Keratinocyte (primary cell): ENCODE results near the gene REXO1. TPM values are rescaled to one million over a fixed set of nuclear protein-coding genes. Genes with fewer than 3 reads are reported as not detected.

ENCODE experiments used
- DNase-seq: peaks from one replicate; pipeline ENCODE4 v3.0.0-alpha.2; 2011; ENCODE audit warnings: low read depth, missing footprints, low spot score
- FAIRE-seq: peaks from 2 replicates; lab custom pipeline; 2011; peaks lifted over from hg19 to GRCh38; lab: Jason Lieb, UNC
- H2AFZ ChIP-seq: 2 replicates; pipeline ENCODE4 v1.6.0; 2012; ENCODE audit warnings: low read length, control low read depth, inconsistent platforms; ENCODE audit not compliant: control insufficient read depth
- H3K27ac ChIP-seq: 2 replicates; pipeline ENCODE4 v1.5.1; 2011; ENCODE audit warnings: low read length; ENCODE audit not compliant: control insufficient read depth, insufficient read depth
- H3K27me3 ChIP-seq: 3 replicates; pipeline ENCODE4 v1.6.0; 2011; ENCODE audit warnings: low read length; ENCODE audit not compliant: control insufficient read depth, insufficient read depth; ENCODE audit errors: extremely low read depth
- H3K36me3 ChIP-seq, 2 experiments: 2 replicates in 1 of 2; 3 replicates in 1 of 2; pipeline ENCODE4 v1.5.1; 2011; ENCODE audit warnings: low read length in 2 of 2, mild to moderate bottlenecking in 1 of 2; ENCODE audit not compliant: control insufficient read depth in 2 of 2, insufficient read depth in 2 of 2; ENCODE audit errors: extremely low read depth in 1 of 2
- H3K4me1 ChIP-seq: 3 replicates; pipeline ENCODE4 v1.5.1; 2011; ENCODE audit warnings: low read length; ENCODE audit not compliant: control insufficient read depth, insufficient read depth; ENCODE audit errors: extremely low read depth
- H3K4me2 ChIP-seq: 3 replicates; pipeline ENCODE4 v1.6.0; 2011; ENCODE audit warnings: low read depth, low read length; ENCODE audit not compliant: control insufficient read depth, insufficient read depth; ENCODE audit errors: extremely low read depth
- H3K4me3 ChIP-seq, 3 experiments: fragments of 200-600 bp in 1 of 3; sonication (generic) in 1 of 3; 2 replicates in 2 of 3; 3 replicates in 1 of 3; pipeline ENCODE4 v1.5.1; 2011 to 2016; ENCODE audit warnings: low read length in 3 of 3, mild to moderate bottlenecking in 3 of 3, control low read depth in 2 of 3, inconsistent platforms in 1 of 3, low read depth in 1 of 3, mixed read lengths in 1 of 3, mixed run types in 1 of 3, moderate library complexity in 1 of 3; ENCODE audit not compliant: control insufficient read depth in 2 of 3, insufficient read depth in 2 of 3; ENCODE audit errors: extremely low read depth in 1 of 3
- H3K79me2 ChIP-seq: 2 replicates; pipeline ENCODE4 v1.6.0; 2012; ENCODE audit warnings: low read length; ENCODE audit not compliant: control insufficient read depth, insufficient read depth
- H3K9ac ChIP-seq: 3 replicates; pipeline ENCODE4 v1.6.0; 2011; ENCODE audit warnings: low read length; ENCODE audit not compliant: control insufficient read depth, insufficient read depth; ENCODE audit errors: extremely low read depth
- H3K9me1 ChIP-seq: 3 replicates; pipeline ENCODE4 v1.6.0; 2011; ENCODE audit warnings: low read length; ENCODE audit not compliant: control insufficient read depth, insufficient read depth; ENCODE audit errors: extremely low read depth
- H3K9me3 ChIP-seq: 2 replicates; pipeline ENCODE4 v1.5.1; 2012; ENCODE audit warnings: low read depth, low read length; ENCODE audit not compliant: control insufficient read depth
- H4K20me1 ChIP-seq: 3 replicates; pipeline ENCODE4 v1.6.0; 2011; ENCODE audit warnings: low read length; ENCODE audit not compliant: control insufficient read depth, insufficient read depth; ENCODE audit errors: extremely low read depth
- EZH2 ChIP-seq: IDR thresholded peaks from one replicate; pipeline ENCODE4 v1.6.1; 2012; ENCODE audit warnings: inconsistent platforms, mild to moderate bottlenecking, low read length, moderate library complexity
- dilution Hi-C: fragments of 300-500 bp; cut with MboI; formaldehyde crosslinking; loops from one replicate; pipeline ENCODE4 v1.7.0; 2020; ENCODE audit warnings: low sequenced_read_pairs; ENCODE audit not compliant: extremely low pct_ligation_motif_present
- polyA plus RNA-seq, 5 experiments: library from polyadenylated mRNA; depleted of rRNA in 3 of 5; stranded (reverse) in 3 of 5; stranded (forward) in 1 of 5; unstranded in 1 of 5; fragments of >200 nt; gene quantifications; 1 replicate in 1 of 5; 2 replicates in 3 of 5; 3 replicates in 1 of 5; pipeline versions ENCODE4 v1.2.1 to v1.2.3, GENCODE V29; 2011 to 2012; ENCODE audit warnings: missing spikeins in 2 of 5, low read depth in 1 of 5, low replicate concordance in 1 of 5
- TF ChIP-seq, protein P1 (sequence below), 3 experiments: IDR thresholded peaks in 1 of 3; conservative IDR thresholded peaks in 1 of 3; optimal IDR thresholded peaks in 1 of 3; 2 replicates in 2 of 3; 3 replicates in 1 of 3; pipeline versions ENCODE3 to v1.5.1; 2011; ENCODE audit warnings: low read length in 3 of 3, mild to moderate bottlenecking in 3 of 3, moderate library complexity in 2 of 3, control low read depth in 1 of 3, inconsistent platforms in 1 of 3; ENCODE audit not compliant: insufficient read depth in 2 of 3; ENCODE audit errors: extremely low read depth in 1 of 3

REXO1 gene
- polyA plus RNA-seq, 1 donor (not counting 4 experiments of a cell fraction or from before 2014, with no cell fraction given) = 6.1 TPM

DNA sequence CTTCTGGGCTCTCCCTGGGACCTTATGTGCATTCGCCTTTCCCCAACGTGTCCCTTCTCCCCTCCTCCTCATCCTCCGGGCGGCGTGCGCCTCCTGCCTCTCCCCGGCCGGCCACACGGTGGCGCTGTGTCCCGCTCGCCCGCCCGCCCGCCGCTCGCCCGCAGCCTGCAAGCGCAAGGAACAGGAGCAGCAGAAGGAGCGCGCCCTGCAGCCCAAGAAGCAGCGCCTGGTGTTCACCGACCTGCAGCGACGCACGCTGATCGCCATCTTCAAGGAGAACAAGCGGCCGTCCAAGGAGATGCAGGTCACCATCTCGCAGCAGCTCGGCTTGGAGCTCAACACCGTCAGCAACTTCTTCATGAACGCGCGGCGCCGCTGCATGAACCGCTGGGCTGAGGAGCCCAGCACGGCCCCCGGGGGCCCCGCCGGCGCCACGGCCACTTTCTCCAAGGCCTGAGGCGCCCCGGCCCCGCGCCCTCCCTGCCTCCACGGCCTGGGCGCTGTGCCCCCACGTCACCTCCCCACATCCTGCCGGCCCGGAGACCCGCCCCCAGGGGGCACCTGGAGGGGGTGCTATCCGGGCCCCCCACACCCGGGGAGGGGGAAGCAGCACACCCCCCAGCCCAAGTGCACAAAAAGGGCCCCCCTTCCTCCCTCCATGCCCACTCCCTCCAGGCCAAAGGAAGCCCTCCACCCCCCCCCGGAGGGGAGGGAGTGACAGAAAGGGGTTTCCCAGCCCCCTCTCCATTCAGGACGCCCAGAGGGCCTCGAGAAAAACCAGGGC lies 73.1 kb downstream of the REXO1 start:
- peaks cover 26% of the 10 kb centered on the region for H3K27me3 ChIP-seq
- H3K9ac ChIP-seq = no peak overlapping the region
- H3K4me3 ChIP-seq = no peak overlapping the region
- H3K9me1 ChIP-seq = no peaks in the 10 kb centered on the region
- H2AFZ ChIP-seq = no peak overlapping the region
- H3K36me3 ChIP-seq = no peaks in the 10 kb centered on the region
- FAIRE-seq (no peak), DNase-seq (no peak)
- dilution Hi-C loops = no loop called here
- H3K79me2 ChIP-seq = no peaks in the 10 kb centered on the region
- no peak overlapping the region for H3K27ac ChIP-seq
- no peak for TF ChIP-seq EZH2
- TF ChIP-seq, protein P1, sequence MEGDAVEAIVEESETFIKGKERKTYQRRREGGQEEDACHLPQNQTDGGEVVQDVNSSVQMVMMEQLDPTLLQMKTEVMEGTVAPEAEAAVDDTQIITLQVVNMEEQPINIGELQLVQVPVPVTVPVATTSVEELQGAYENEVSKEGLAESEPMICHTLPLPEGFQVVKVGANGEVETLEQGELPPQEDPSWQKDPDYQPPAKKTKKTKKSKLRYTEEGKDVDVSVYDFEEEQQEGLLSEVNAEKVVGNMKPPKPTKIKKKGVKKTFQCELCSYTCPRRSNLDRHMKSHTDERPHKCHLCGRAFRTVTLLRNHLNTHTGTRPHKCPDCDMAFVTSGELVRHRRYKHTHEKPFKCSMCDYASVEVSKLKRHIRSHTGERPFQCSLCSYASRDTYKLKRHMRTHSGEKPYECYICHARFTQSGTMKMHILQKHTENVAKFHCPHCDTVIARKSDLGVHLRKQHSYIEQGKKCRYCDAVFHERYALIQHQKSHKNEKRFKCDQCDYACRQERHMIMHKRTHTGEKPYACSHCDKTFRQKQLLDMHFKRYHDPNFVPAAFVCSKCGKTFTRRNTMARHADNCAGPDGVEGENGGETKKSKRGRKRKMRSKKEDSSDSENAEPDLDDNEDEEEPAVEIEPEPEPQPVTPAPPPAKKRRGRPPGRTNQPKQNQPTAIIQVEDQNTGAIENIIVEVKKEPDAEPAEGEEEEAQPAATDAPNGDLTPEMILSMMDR (optimal IDR thresholded peaks at IDR 0.05 in 1 of 3, IDR thresholded peaks at IDR 0.05 in 1 of 3, conservative IDR thresholded peaks at IDR 0.05 in 1 of 3; ENCODE audit: extremely low read depth in 1 of 3, insufficient read depth in 2 of 3, low read length in 3 of 3) = peak; percentile 50 to 78 (median 54)
- no peaks in the 10 kb centered on the region for H4K20me1 ChIP-seq
- H3K4me1 ChIP-seq = peaks cover 28% of the 10 kb centered on the region
- no peak overlapping the region for H3K4me2 ChIP-seq
- H3K9me3 ChIP-seq = peaks cover 5% of the 10 kb centered on the region

DNA sequence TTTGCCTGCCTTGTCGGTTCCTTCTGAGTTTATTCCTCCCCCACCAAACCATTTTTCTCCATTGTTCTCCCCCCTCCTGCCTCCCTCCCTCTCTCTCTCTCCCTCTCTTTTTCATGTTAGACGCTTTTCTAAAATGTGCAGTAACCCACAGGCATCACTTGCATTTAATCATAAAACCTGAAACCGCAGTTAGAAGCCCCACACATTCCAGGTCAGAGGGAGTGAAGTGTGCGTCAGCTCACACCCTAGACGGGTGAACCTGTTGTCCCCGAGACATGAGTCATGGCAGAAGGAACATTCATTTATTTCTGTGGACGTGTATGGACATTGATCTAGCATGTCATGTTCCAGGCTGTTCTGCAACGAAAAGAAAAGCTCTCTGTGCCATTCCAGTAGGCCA lies 75.1 kb downstream of the REXO1 start:
- Histone ChIP-seq H3K9me3 (peaks cover 9% of the 10 kb centered on the region), H3K27ac (peak overlapping the region; percentile 73), H3K4me1 (peaks cover 28% of the 10 kb centered on the region), H3K4me3 (peak overlapping the region in 2 of 3 experiments; percentile 29 to 44), H3K27me3 (peaks cover 23% of the 10 kb centered on the region), H3K79me2 (no peaks in the 10 kb centered on the region), H3K9me1 (no peaks in the 10 kb centered on the region), H3K36me3 (no peaks in the 10 kb centered on the region), H3K9ac (peak overlapping the region; percentile 62), H2AFZ (peak overlapping the region; percentile 37), H4K20me1 (no peaks in the 10 kb centered on the region), H3K4me2 (peak overlapping the region; percentile 74)
- FAIRE-seq (peak; percentile 95), DNase-seq (peak; percentile 95)
- TF ChIP-seq EZH2 = no peak
- TF ChIP-seq, protein P1 (optimal IDR thresholded peaks at IDR 0.05 in 1 of 3, IDR thresholded peaks at IDR 0.05 in 1 of 3, conservative IDR thresholded peaks at IDR 0.05 in 1 of 3; ENCODE audit: extremely low read depth in 1 of 3, insufficient read depth in 2 of 3, low read length in 3 of 3) = no peak
- dilution Hi-C loops = no loop called here
